ENCODE measurements around the gene PKD1. TPM values are rescaled to one million over a fixed set of nuclear protein-coding genes. Genes with fewer than 3 reads are reported as not detected.

Gene PKD1
- total RNA-seq, 1 experiment from 2014 or later: 82.0 TPM

GRCh38 chr16:2085669-2086068, 50.0 kb downstream of the PKD1 start:
- TF ChIP-seq, protein P1, sequence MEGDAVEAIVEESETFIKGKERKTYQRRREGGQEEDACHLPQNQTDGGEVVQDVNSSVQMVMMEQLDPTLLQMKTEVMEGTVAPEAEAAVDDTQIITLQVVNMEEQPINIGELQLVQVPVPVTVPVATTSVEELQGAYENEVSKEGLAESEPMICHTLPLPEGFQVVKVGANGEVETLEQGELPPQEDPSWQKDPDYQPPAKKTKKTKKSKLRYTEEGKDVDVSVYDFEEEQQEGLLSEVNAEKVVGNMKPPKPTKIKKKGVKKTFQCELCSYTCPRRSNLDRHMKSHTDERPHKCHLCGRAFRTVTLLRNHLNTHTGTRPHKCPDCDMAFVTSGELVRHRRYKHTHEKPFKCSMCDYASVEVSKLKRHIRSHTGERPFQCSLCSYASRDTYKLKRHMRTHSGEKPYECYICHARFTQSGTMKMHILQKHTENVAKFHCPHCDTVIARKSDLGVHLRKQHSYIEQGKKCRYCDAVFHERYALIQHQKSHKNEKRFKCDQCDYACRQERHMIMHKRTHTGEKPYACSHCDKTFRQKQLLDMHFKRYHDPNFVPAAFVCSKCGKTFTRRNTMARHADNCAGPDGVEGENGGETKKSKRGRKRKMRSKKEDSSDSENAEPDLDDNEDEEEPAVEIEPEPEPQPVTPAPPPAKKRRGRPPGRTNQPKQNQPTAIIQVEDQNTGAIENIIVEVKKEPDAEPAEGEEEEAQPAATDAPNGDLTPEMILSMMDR (IDR thresholded peaks at IDR 0.05; ENCODE audit: unreplicated experiment): no peak
- CTCF ChIA-PET: no interaction called here
- Mint-ChIP-seq H3K4me3 (ENCODE audit: low read depth, unreplicated experiment) (no peak overlapping the region), H3K9me3 (ENCODE audit: low read depth, unreplicated experiment) (no peaks in the 10 kb centered on the region), H3K4me1 (ENCODE audit: low read depth, unreplicated experiment) (no peaks in the 10 kb centered on the region), H3K27me3 (ENCODE audit: unreplicated experiment) (no peaks in the 10 kb centered on the region), H3K36me3 (ENCODE audit: insufficient read depth, unreplicated experiment) (peaks cover 64% of the 10 kb centered on the region), H3K27ac (ENCODE audit: unreplicated experiment) (no peak overlapping the region)
- no peak for DNase-seq
- BruUV-seq (replicated peaks): no TSS peak
- intact Hi-C loops (cut with micrococcal nuclease; ENCODE audit: unreplicated experiment): no loop called here

GRCh38 chr16:2084895-2085625, 50.6 kb downstream of the PKD1 start:
- no TSS peak for BruUV-seq (replicated peaks)
- peaks cover 64% of the 10 kb centered on the region for H3K36me3 Mint-ChIP-seq (ENCODE audit: insufficient read depth, unreplicated experiment)
- no peak overlapping the region for H3K4me3 Mint-ChIP-seq (ENCODE audit: low read depth, unreplicated experiment)
- no peaks in the 10 kb centered on the region for H3K27me3 Mint-ChIP-seq (ENCODE audit: unreplicated experiment)
- TF ChIP-seq, protein P1 (IDR thresholded peaks at IDR 0.05; ENCODE audit: unreplicated experiment): no peak
- DNase-seq: no peak
- H3K27ac Mint-ChIP-seq (ENCODE audit: unreplicated experiment): no peak overlapping the region
- CTCF ChIA-PET: no interaction called here
- intact Hi-C loops (cut with micrococcal nuclease; ENCODE audit: unreplicated experiment): no loop called here
- H3K9me3 Mint-ChIP-seq (ENCODE audit: low read depth, unreplicated experiment): no peaks in the 10 kb centered on the region
- H3K4me1 Mint-ChIP-seq (ENCODE audit: low read depth, unreplicated experiment): no peaks in the 10 kb centered on the region

DNA sequence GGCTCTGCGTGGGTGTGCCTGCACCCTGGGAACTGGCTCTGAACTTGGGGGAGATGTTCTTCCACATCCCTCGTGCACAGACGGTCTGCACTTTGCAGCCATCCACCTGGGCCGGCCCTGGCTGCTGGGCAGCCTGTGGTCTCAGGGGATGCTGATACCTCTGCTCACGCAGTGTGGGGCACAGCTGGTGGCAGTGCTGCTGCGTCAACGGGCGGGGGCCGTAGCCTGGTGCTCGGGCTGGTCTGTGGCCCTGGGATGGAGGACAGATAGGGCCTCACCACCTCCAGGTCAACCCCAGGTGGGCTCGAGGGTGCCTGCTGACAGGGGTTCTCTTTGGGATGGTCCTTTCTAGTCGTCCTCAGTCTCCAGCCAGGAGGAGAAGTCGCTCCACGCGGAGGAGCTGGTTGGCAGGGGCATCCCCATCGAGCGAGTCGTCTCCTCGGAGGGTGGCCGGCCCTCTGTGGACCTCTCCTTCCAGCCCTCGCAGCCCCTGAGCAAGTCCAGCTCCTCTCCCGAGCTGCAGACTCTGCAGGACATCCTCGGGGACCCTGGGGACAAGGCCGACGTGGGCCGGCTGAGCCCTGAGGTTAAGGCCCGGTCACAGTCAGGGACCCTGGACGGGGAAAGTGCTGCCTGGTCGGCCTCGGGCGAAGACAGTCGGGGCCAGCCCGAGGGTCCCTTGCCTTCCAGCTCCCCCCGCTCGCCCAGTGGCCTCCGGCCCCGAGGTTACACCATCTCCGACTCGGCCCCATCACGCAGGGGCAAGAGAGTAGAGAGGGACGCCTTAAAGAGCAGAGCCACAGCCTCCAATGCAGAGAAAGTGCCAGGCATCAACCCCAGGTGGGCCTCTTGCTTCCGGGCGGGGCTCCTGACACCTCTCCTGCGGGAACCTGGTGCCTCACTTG, 51.6 kb downstream of the PKD1 start:
- BruUV-seq (replicated peaks): no TSS peak

DNA sequence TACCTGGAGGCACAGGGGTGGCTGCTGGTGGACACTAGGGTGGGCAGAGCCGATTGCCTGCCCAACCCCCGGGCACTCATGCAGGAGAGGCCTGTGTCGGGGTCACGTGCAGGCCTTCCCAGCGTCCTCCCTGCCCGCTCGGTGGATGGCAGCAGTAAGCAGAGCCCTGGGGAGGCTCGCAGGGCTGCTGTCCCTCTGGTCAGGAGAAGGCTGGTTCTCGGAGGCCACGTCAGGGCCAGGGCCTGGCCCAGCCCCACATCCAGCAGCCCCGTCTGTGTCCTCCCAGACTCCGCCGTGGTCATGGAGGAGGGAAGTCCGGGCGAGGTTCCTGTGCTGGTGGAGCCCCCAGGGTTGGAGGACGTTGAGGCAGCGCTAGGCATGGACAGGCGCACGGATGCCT, 52.3 kb downstream of the PKD1 start:
- CTCF ChIA-PET: no interaction called here
- intact Hi-C loops (cut with micrococcal nuclease; ENCODE audit: unreplicated experiment): no loop called here
- Mint-ChIP-seq H3K27ac (ENCODE audit: unreplicated experiment) (no peak overlapping the region), H3K36me3 (ENCODE audit: insufficient read depth, unreplicated experiment) (peaks cover 59% of the 10 kb centered on the region), H3K4me3 (ENCODE audit: low read depth, unreplicated experiment) (no peak overlapping the region), H3K4me1 (ENCODE audit: low read depth, unreplicated experiment) (no peaks in the 10 kb centered on the region), H3K9me3 (ENCODE audit: low read depth, unreplicated experiment) (no peaks in the 10 kb centered on the region), H3K27me3 (ENCODE audit: unreplicated experiment) (no peaks in the 10 kb centered on the region)
- no peak for DNase-seq
- no TSS peak for BruUV-seq (replicated peaks)
- TF ChIP-seq, protein P1 (IDR thresholded peaks at IDR 0.05; ENCODE audit: unreplicated experiment): no peak

More for the DNA sequence above, 51.6 kb downstream of the PKD1 start:
- intact Hi-C loops (cut with micrococcal nuclease; ENCODE audit: unreplicated experiment): no loop called here
- TF ChIP-seq, protein P1 (IDR thresholded peaks at IDR 0.05; ENCODE audit: unreplicated experiment): no peak
- no peaks in the 10 kb centered on the region for H3K27me3 Mint-ChIP-seq (ENCODE audit: unreplicated experiment)
- no peak for DNase-seq
- H3K27ac Mint-ChIP-seq (ENCODE audit: unreplicated experiment): no peak overlapping the region
- H3K4me1 Mint-ChIP-seq (ENCODE audit: low read depth, unreplicated experiment): no peaks in the 10 kb centered on the region
- no peak overlapping the region for H3K4me3 Mint-ChIP-seq (ENCODE audit: low read depth, unreplicated experiment)
- CTCF ChIA-PET: no interaction called here
- no peaks in the 10 kb centered on the region for H3K9me3 Mint-ChIP-seq (ENCODE audit: low read depth, unreplicated experiment)
- peaks cover 66% of the 10 kb centered on the region for H3K36me3 Mint-ChIP-seq (ENCODE audit: insufficient read depth, unreplicated experiment)
